Stimulated activated memory B cell treated with anti-CD40 and anti-IgM and Interleukin-4, amounts not matched to agents 10 μg/mL and 1 μg/mL and 100 μg/mL, for 72 hours (primary cell): ENCODE data around the gene HDAC3.

Experiments used
- ATAC-seq: fragments of 150-1000 bp; cut with Tn5 transposase; 2 replicates; pipeline ENCODE4 v1.10.0; 2021
- H3K27ac Mint-ChIP-seq: one replicate; pipeline ENCODE4 v1.8.0; 2022; ENCODE audit warnings: mild to moderate bottlenecking, mixed read lengths
- H3K27me3 Mint-ChIP-seq: one replicate; pipeline ENCODE4 v1.8.0; 2022; ENCODE audit warnings: mixed read lengths
- H3K36me3 Mint-ChIP-seq: one replicate; pipeline ENCODE4 v1.8.0; 2022; ENCODE audit warnings: mixed read lengths
- H3K4me1 Mint-ChIP-seq: one replicate; pipeline ENCODE4 v1.8.0; 2022; ENCODE audit warnings: mixed read lengths
- H3K4me3 Mint-ChIP-seq: one replicate; pipeline ENCODE4 v1.8.0; 2022; ENCODE audit warnings: mild to moderate bottlenecking, moderate library complexity, mixed read lengths
- H3K9me3 Mint-ChIP-seq: one replicate; pipeline ENCODE4 v1.8.0; 2022; ENCODE audit warnings: mixed read lengths

HDAC3 gene

DNA sequence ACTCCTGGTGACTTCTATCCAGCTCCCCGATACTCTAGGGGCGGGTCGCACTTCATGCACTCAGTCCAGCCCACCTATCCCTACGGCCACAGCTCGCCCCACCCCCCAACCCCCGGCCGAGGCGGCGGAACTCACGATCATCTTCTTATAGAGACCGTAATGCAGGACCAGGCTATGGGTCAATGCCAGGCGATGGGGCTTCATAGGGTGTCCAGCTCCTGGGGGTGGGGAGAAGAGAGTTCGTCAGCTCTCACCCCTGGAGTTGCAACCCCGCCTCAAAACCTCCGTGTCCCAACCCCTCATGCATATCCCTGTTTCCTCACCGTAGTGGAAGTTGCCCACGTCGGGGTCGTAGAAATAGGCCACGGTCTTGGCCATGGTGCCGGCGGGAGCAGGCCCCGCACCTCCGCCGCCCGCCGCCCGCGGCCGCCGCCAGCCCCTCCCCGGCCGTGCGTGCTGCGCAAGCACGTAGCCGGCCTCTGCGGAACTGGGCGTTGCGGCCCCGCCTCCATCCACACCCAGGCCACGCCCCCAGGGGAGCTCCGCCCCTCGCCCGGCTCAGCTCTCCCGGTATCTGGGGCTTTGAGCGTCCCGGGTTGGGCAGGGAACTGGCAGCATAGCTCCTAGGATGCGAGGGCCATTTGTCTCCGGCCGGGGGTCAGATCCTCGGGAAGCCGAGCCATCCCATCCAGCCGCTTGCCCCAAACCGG is at the start of gene HDAC3, which contains the start of gene RELL2:
Gene HDAC3, minus strand, starts transcription at position 437 of the 710 bp plus-strand sequence. Its CDS starts 59 bp downstream, at position 378.
Gene RELL2, plus strand, starts transcription at position 585 of the 710 bp plus-strand sequence. CDS start 1,229 bp downstream, outside the sequence.
- Mint-ChIP-seq H3K4me1 (peaks cover 50% of the 10 kb centered on the region), H3K27me3 (no peaks in the 10 kb centered on the region), H3K9me3 (no peaks in the 10 kb centered on the region), H3K4me3 (peak within 1 kb of the TSS; percentile 89), H3K36me3 (peaks cover 11% of the 10 kb centered on the region), H3K27ac (peak within 1 kb of the TSS; percentile 82)
- ATAC-seq = peak; percentile 93

DNA sequence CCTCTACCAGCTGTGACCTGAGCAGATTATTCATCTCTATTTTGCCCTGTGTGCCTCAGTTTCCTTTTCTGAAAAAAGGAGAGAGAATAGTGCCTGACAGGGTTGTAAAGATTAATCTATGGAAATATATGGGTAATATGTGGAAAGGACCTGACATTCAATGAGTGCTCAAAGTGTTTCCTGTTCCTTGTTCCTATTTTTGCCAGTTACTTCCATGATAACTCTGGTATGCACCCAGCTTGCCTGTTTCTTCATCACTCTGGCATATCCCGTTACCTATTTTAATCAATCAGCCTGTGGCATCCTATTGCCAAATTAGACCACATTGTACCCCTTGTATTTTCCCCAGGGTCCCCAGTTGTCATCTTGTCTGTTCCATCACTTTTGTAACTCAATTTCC is 48.9 kb upstream of the HDAC3 start:
- no peak for ATAC-seq
- peaks cover 26% of the 10 kb centered on the region for H3K4me1 Mint-ChIP-seq
- H3K27me3 Mint-ChIP-seq = no peaks in the 10 kb centered on the region
- H3K27ac Mint-ChIP-seq = no peak overlapping the region
- no peak overlapping the region for H3K4me3 Mint-ChIP-seq
- H3K36me3 Mint-ChIP-seq = no peaks in the 10 kb centered on the region
- no peaks in the 10 kb centered on the region for H3K9me3 Mint-ChIP-seq

GRCh38 chr5:141683596-141684141 is 47.0 kb upstream of the HDAC3 start:
- no peaks in the 10 kb centered on the region for H3K9me3 Mint-ChIP-seq
- no peaks in the 10 kb centered on the region for H3K36me3 Mint-ChIP-seq
- no peaks in the 10 kb centered on the region for H3K27me3 Mint-ChIP-seq
- peaks cover 26% of the 10 kb centered on the region for H3K4me1 Mint-ChIP-seq
- no peak overlapping the region for H3K27ac Mint-ChIP-seq
- no peak for ATAC-seq
- no peak overlapping the region for H3K4me3 Mint-ChIP-seq

DNA sequence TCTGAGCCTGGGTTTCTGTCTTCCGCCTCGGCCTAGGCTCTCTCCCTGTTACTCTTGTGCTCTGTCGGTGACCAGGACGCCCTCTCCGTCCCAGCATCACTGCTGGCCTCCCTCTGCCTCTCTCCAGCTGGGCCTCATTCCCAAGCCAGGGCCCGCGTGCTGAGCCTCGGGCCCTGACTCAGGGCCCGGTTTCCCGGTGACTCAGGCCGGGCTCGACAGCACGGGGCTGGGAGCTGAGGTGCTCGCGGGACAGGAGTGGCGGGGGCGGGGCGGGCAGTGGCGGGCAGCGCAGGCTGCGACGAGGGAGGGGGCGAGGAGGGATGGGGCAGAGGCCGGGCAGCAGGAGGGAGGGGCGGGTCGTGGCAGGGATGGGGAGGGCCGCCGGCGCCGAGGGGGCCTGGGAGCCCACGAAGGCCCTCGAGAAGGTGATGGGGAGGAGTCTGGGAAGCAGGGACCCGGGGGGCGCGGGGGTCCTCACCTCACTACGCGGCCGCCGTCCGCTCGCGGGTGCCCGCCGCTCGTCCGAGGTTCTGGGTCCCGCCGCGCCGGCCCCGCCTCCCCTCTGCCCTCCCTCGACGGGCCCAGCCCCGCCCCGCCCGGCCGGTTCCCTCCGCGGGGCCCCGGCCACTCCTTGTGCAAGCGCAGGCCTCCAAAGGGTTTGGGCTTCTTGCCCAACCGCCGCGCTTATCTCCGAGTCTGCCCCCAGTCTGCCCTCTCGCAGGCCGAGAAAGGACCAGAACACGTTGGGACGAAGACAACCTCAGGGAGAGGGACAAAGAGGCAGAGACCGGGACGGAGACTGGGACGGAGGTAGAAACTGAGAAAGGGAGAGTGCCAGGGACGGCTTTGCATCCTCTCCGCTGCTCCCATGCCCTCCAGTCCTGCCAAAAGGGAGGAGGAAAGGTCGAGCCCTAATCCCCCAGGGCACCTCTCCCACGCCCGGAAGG is 45.3 kb upstream of the HDAC3 start, which contains the start of gene ARAP3:
Gene ARAP3, minus strand, starts transcription at position 536 of the 947 bp plus-strand sequence. CDS start 1,744 bp downstream, outside the sequence.
- Mint-ChIP-seq H3K27me3 (peaks cover 8% of the 10 kb centered on the region), H3K36me3 (no peaks in the 10 kb centered on the region), H3K4me3 (peak within 1 kb of the TSS; percentile 72), H3K4me1 (peaks cover 26% of the 10 kb centered on the region), H3K27ac (no peak within 1 kb of the TSS), H3K9me3 (no peaks in the 10 kb centered on the region)
- ATAC-seq = peak; percentile 76

GRCh38 chr5:141681295-141681694 is 44.6 kb upstream of the HDAC3 start:
- H3K4me3 Mint-ChIP-seq = no peak overlapping the region
- no peak for ATAC-seq
- peaks cover 8% of the 10 kb centered on the region for H3K27me3 Mint-ChIP-seq
- H3K36me3 Mint-ChIP-seq = no peaks in the 10 kb centered on the region
- H3K9me3 Mint-ChIP-seq = no peaks in the 10 kb centered on the region
- no peak overlapping the region for H3K27ac Mint-ChIP-seq
- peaks cover 26% of the 10 kb centered on the region for H3K4me1 Mint-ChIP-seq

DNA sequence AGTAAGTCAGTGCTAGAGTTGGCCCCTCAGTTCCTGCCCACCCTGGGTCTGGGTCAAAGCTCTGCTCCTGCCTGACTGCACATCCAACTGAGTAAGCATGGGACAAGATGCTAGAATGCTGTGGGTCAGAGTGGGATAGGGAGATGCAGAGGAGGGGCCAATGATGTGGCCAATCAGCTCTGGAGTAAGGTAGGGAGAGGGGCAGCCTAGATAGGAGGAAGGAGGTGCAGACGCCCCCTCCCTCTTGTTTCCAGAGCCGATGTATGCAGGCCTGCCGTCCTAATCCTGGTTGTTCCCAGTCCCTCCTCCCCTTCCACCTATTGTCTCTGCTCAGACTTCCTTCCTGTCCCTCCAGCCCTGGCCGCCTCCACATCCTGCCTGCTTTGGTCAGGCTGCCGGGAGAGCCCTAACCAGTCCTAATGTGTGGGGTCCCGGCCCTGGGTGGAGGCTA is 44.1 kb upstream of the HDAC3 start:
- Mint-ChIP-seq H3K27me3 (peaks cover 8% of the 10 kb centered on the region), H3K4me3 (no peak overlapping the region), H3K36me3 (no peaks in the 10 kb centered on the region), H3K4me1 (peaks cover 26% of the 10 kb centered on the region), H3K9me3 (no peaks in the 10 kb centered on the region), H3K27ac (no peak overlapping the region)
- no peak for ATAC-seq

DNA sequence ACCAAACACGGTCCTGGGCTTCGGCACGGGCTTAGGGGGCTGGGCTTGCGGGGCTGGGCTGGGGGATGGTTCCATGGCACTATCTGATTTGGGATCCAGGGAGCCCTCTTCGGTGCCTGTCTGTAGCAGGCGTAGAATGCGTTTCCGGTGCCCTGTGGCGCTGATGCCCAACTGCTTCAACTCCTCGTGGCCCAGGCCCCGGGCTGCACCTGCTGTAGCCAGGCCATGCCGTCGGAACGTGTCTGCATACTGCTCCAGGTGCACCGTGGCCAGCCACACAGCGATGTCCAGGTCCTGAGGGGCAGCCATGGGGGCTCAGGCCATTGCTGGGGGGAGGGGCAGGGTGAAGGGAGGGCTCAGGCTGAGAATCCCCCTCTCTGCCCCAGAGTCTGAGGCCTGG is 43.5 kb upstream of the HDAC3 start:
- Mint-ChIP-seq H3K36me3 (no peaks in the 10 kb centered on the region), H3K27me3 (peaks cover 8% of the 10 kb centered on the region)
- no peak for ATAC-seq

DNA sequence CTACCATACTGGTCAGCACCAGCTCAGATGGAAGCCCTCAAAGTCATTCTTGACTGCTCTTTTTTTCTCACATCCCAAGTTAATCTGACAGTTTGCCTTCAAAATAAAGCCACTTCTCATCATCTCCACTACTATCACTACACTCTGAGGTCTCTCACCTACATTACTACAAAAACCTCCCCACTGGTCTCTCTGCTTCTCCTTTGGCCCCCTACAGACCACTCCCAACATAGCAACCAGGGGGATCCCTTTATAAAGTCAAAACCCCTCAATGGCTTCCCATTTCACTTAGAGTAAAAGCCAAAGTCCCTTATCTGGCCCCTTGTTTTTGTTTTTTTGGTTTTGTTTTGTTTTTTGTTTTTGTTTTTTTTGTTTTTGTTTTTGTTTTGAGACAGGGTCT is 40.8 kb upstream of the HDAC3 start:
- no peak for ATAC-seq
- Mint-ChIP-seq H3K4me1 (peaks cover 9% of the 10 kb centered on the region), H3K27me3 (peaks cover 8% of the 10 kb centered on the region), H3K4me3 (no peak overlapping the region), H3K9me3 (no peaks in the 10 kb centered on the region), H3K27ac (no peak overlapping the region), H3K36me3 (no peaks in the 10 kb centered on the region)

More for the DNA sequence above, 43.5 kb upstream of the HDAC3 start:
- Mint-ChIP-seq H3K4me1 (peaks cover 26% of the 10 kb centered on the region), H3K4me3 (no peak overlapping the region), H3K9me3 (no peaks in the 10 kb centered on the region), H3K27ac (no peak overlapping the region)

- Mint-ChIP-seq H3K9me3 (no peaks in the 10 kb centered on the region), H3K36me3 (no peaks in the 10 kb centered on the region), H3K4me1 (no peaks in the 10 kb centered on the region), H3K4me3 (no peak overlapping the region), H3K27ac (no peak overlapping the region), H3K27me3 (peaks cover 8% of the 10 kb centered on the region)
- ATAC-seq = no peak
These were observed 39.0 kb upstream of the HDAC3 start for GRCh38 chr5:141675672-141676071.

- H3K36me3 Mint-ChIP-seq = no peaks in the 10 kb centered on the region
- no peak for ATAC-seq
- no peak overlapping the region for H3K4me3 Mint-ChIP-seq
- no peaks in the 10 kb centered on the region for H3K9me3 Mint-ChIP-seq
- no peak overlapping the region for H3K27ac Mint-ChIP-seq
- H3K27me3 Mint-ChIP-seq = peaks cover 8% of the 10 kb centered on the region
- no peaks in the 10 kb centered on the region for H3K4me1 Mint-ChIP-seq
These were observed 38.1 kb upstream of the HDAC3 start for GRCh38 chr5:141674747-141675146.

- ATAC-seq = no peak
- Mint-ChIP-seq H3K27me3 (peaks cover 4% of the 10 kb centered on the region), H3K4me3 (no peak overlapping the region), H3K27ac (no peak overlapping the region), H3K9me3 (no peaks in the 10 kb centered on the region), H3K36me3 (no peaks in the 10 kb centered on the region), H3K4me1 (no peaks in the 10 kb centered on the region)
These were observed 36.5 kb upstream of the HDAC3 start for GRCh38 chr5:141672841-141673813.

DNA sequence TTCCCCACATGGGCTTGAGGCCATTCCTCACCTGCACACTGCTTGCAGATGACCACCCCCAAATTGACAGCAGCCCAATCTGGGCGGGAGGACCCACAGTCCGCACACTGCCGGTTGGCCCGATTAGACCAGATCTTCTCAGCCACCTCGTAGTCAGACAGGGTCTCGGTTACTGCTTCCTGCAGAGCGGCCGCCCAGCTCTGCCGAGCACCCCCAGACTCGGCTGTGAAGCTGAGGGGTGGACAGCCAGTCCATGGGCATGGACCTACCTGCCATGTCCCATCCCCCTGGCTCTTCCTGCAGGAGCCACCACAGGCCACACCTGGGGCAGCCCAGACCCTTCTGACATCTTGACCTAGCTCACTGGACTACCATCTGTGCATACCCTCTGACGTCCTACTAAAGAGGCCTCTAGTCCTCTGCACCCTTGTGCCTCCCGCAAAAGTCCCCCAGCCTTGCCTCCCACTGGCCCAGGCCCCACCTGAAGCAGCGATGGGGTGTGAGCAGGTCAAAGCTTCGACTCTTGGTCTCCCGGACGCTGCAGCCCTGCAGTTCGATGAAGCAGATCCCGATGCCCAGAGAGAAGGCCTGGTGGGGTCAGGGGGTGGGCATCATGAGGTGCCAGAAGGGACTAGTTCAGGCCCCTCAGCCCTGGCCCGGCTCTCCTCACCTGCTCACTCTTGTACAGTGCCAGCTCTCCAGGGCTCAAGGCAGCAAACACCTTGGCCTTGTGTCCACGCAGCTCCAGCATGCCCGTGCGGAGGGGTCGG is 35.6 kb upstream of the HDAC3 start:
- H3K4me1 Mint-ChIP-seq = no peaks in the 10 kb centered on the region
- no peak overlapping the region for H3K27ac Mint-ChIP-seq
- H3K4me3 Mint-ChIP-seq = no peak overlapping the region
- H3K27me3 Mint-ChIP-seq = no peaks in the 10 kb centered on the region
- H3K36me3 Mint-ChIP-seq = no peaks in the 10 kb centered on the region
- no peaks in the 10 kb centered on the region for H3K9me3 Mint-ChIP-seq
- no peak for ATAC-seq

GRCh38 chr5:141669520-141669919 is 32.9 kb upstream of the HDAC3 start:
- H3K4me1 Mint-ChIP-seq = peaks cover 7% of the 10 kb centered on the region
- no peaks in the 10 kb centered on the region for H3K36me3 Mint-ChIP-seq
- H3K9me3 Mint-ChIP-seq = no peaks in the 10 kb centered on the region
- no peak for ATAC-seq
- H3K4me3 Mint-ChIP-seq = no peak overlapping the region
- H3K27me3 Mint-ChIP-seq = no peaks in the 10 kb centered on the region
- no peak overlapping the region for H3K27ac Mint-ChIP-seq
